Thyroid gland (tissue), 4 donors: ENCODE data around the gene SCAPER. TPM values are rescaled to one million over a fixed set of nuclear protein-coding genes. Genes with fewer than 3 reads are reported as not detected.

Source experiments
- DNase-seq, 2 donors: peaks; one replicate each; pipeline ENCODE4 v3.0.0-alpha.2; 2019
- H3K27ac ChIP-seq, 3 donors: fragments of 200-600 bp; sonication (generic); 1 replicate in 2 of 3; 2 replicates in 1 of 3; pipeline ENCODE4 v1.5.1; 2016 to 2019; ENCODE audit warnings: mild to moderate bottlenecking in 1 of 3, moderate library complexity in 1 of 3
- H3K27me3 ChIP-seq: fragments of 200-600 bp; sonication (generic); one replicate; pipeline ENCODE4 v1.5.1; 2019
- H3K36me3 ChIP-seq, 2 donors: fragments of 200-600 bp; sonication (generic); one replicate each; pipeline ENCODE4 v1.5.1; 2016 to 2019
- H3K4me1 ChIP-seq, 2 donors: fragments of 200-600 bp; sonication (generic); one replicate each; pipeline ENCODE4 v1.5.1; 2017 to 2019
- H3K4me3 ChIP-seq, 3 donors: fragments of 200-600 bp; sonication (generic); replicated peaks in 1 of 3; 1 replicate in 2 of 3; 2 replicates in 1 of 3; pipeline ENCODE4 v1.5.1; 2016; ENCODE audit warnings: mild to moderate bottlenecking in 1 of 3
- H3K9me3 ChIP-seq: fragments of 200-600 bp; sonication (generic); one replicate; pipeline ENCODE4 v1.5.1; 2017
- POLR2A ChIP-seq, 2 donors: fragments of 450-650 bp; IDR thresholded peaks; one replicate each; pipeline ENCODE4 v1.6.1; 2017; ENCODE audit warnings: antibody characterized with exemption in 2 of 2, mild to moderate bottlenecking in 2 of 2, moderate library complexity in 1 of 2
- WGBS, 2 donors: methylation state at CpG; one replicate each; pipeline ENCODE4 v1.1.5; 2017; 5-methylcytosine and 5-hydroxymethylcytosine counted together
- intact Hi-C: fragments of 100-400 bp; cut with DNase I; formaldehyde crosslinking; loops from one replicate; pipeline ENCODE4 v1.15.1; 2023
- total RNA-seq, 4 donors: library from RNA; depleted of rRNA; stranded (reverse); fragments of >200 nt; gene quantifications; one replicate each; pipeline ENCODE4 v1.2.3, GENCODE V29; 2016
- TF ChIP-seq, protein P1 (sequence below), 6 experiments: fragments of 200-600 bp in 3 of 6; fragments of 450-650 bp in 3 of 6; sonication (generic) in 3 of 6; IDR thresholded peaks; one replicate each; pipeline ENCODE4 v1.5.1; 2016 to 2019; ENCODE audit warnings: antibody characterized with exemption in 6 of 6, mild to moderate bottlenecking in 2 of 6, inconsistent platforms in 1 of 6, moderate library complexity in 1 of 6

SCAPER gene
- total RNA-seq, 4 donors from 2014 or later, result 45.2 to 90.8 (median 63.6) TPM

- TF ChIP-seq, protein P1, sequence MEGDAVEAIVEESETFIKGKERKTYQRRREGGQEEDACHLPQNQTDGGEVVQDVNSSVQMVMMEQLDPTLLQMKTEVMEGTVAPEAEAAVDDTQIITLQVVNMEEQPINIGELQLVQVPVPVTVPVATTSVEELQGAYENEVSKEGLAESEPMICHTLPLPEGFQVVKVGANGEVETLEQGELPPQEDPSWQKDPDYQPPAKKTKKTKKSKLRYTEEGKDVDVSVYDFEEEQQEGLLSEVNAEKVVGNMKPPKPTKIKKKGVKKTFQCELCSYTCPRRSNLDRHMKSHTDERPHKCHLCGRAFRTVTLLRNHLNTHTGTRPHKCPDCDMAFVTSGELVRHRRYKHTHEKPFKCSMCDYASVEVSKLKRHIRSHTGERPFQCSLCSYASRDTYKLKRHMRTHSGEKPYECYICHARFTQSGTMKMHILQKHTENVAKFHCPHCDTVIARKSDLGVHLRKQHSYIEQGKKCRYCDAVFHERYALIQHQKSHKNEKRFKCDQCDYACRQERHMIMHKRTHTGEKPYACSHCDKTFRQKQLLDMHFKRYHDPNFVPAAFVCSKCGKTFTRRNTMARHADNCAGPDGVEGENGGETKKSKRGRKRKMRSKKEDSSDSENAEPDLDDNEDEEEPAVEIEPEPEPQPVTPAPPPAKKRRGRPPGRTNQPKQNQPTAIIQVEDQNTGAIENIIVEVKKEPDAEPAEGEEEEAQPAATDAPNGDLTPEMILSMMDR (IDR thresholded peaks at IDR 0.05), result no peak
- no peak for TF ChIP-seq POLR2A (IDR thresholded peaks at IDR 0.05)
- no peak overlapping the region for H3K27ac ChIP-seq
- intact Hi-C loops, result no loop called here
- WGBS, 2 donors, result 92 to 96% methylated on average over 1 of the region's 1 CpG
- H3K36me3 ChIP-seq, result peaks cover 0 to 6% of the 10 kb centered on the region in 2 donors
- no peaks in the 10 kb centered on the region for H3K9me3 ChIP-seq
- DNase-seq, result no peak
- no peaks in the 10 kb centered on the region for H3K27me3 ChIP-seq
- no peaks in the 10 kb centered on the region for H3K4me1 ChIP-seq
- no peak overlapping the region for H3K4me3 ChIP-seq
These were observed 128.7 kb downstream of the SCAPER start for GRCh38 chr15:76776480-76776879.

DNA sequence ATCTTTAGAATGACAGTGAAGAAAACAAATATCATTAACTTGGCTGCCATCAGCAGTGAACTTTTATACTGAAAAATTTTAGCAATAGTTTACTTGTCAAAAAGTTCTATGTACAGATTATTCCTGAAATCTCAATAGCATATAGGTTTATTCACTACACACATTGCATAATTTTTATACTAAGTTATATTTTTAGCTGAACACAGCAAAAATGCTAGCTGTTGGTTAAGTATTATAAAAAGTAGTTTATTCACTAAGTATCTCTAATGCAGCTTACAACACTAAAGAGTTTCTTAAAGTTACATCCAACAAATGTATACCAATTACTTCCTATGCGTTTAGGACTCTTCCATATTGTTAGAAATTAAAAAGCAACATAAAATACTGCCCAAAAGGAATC is 131.9 kb downstream of the SCAPER start:
- peaks cover 0 to 6% of the 10 kb centered on the region in 2 donors for H3K36me3 ChIP-seq
- H3K27me3 ChIP-seq, result no peaks in the 10 kb centered on the region
- H3K9me3 ChIP-seq, result no peaks in the 10 kb centered on the region
- intact Hi-C loops, result no loop called here
- no peak for DNase-seq
- H3K4me3 ChIP-seq, result no peak overlapping the region
- 98 to 100% methylated on average over 1 of the region's 1 CpG for WGBS, 2 donors
- H3K4me1 ChIP-seq, result no peaks in the 10 kb centered on the region
- no peak overlapping the region for H3K27ac ChIP-seq
- TF ChIP-seq, protein P1 (IDR thresholded peaks at IDR 0.05), result no peak
- TF ChIP-seq POLR2A (IDR thresholded peaks at IDR 0.05), result no peak

GRCh38 chr15:76772776-76773175 is 132.4 kb downstream of the SCAPER start:
- TF ChIP-seq, protein P1 (IDR thresholded peaks at IDR 0.05), result no peak
- TF ChIP-seq POLR2A (IDR thresholded peaks at IDR 0.05), result no peak
- WGBS, 2 donors, result 91 to 93% methylated on average over 1 of the region's 1 CpG

GRCh38 chr15:76764004-76764403 is 141.1 kb downstream of the SCAPER start:
- H3K4me3 ChIP-seq, result no peak overlapping the region
- TF ChIP-seq, protein P1 (IDR thresholded peaks at IDR 0.05), result no peak
- no peak for TF ChIP-seq POLR2A (IDR thresholded peaks at IDR 0.05)
- intact Hi-C loops, result no loop called here
- no peak overlapping the region for H3K27ac ChIP-seq
- 100% methylated on average over 3 of the region's 3 CpGs for WGBS, 2 donors
- no peaks in the 10 kb centered on the region for H3K4me1 ChIP-seq
- H3K27me3 ChIP-seq, result no peaks in the 10 kb centered on the region
- peaks cover 9 to 18% of the 10 kb centered on the region in 2 donors for H3K36me3 ChIP-seq
- DNase-seq, result no peak
- H3K9me3 ChIP-seq, result no peaks in the 10 kb centered on the region

More at GRCh38 chr15:76772776-76773175, 132.4 kb downstream of the SCAPER start:
- intact Hi-C loops, result no loop called here
- Histone ChIP-seq H3K4me1 (no peaks in the 10 kb centered on the region), H3K36me3 (peaks cover 0 to 6% of the 10 kb centered on the region in 2 donors), H3K9me3 (no peaks in the 10 kb centered on the region), H3K27ac (no peak overlapping the region), H3K4me3 (no peak overlapping the region), H3K27me3 (no peaks in the 10 kb centered on the region)
- DNase-seq, result no peak

DNA sequence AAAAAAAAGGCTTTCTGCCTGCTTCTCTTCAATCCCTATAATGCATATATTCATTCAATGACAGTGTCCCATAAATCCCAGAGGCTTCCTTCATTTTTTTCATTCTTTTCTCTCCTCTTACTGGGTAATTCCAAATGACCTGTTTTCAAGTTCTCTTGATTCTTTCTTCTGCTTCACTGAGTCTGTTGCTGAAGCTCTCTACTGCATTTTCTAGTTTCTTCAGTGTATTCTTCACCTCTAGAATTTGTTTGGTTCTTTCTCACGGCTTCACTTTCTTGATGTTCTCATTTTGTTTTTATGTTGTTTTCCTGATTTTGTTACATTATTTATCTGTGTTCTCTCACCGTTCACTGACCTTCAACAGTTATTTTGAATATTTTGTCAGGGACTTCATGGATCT is 141.6 kb downstream of the SCAPER start:
- no peaks in the 10 kb centered on the region for H3K4me1 ChIP-seq
- intact Hi-C loops, result no loop called here
- H3K27me3 ChIP-seq, result no peaks in the 10 kb centered on the region
- H3K4me3 ChIP-seq, result no peak overlapping the region
- 97 to 99% methylated on average over 2 of the region's 2 CpGs for WGBS, 2 donors
- H3K27ac ChIP-seq, result no peak overlapping the region
- no peaks in the 10 kb centered on the region for H3K9me3 ChIP-seq
- no peak for TF ChIP-seq POLR2A (IDR thresholded peaks at IDR 0.05)
- TF ChIP-seq, protein P1 (IDR thresholded peaks at IDR 0.05), result no peak
- peaks cover 9 to 18% of the 10 kb centered on the region in 2 donors for H3K36me3 ChIP-seq
- no peak for DNase-seq
